K562 (cell line): ENCODE measurements around the gene ERICH6. TPM values are rescaled to one million over a fixed set of nuclear protein-coding genes. Genes with fewer than 3 reads are reported as not detected.
A peak's percentile ranks its signal among the peaks of the same experiment; 100 is the strongest.

Experiments
- ATAC-seq: fragments of 200-7000 bp; cut with Tn5 transposase; 3 replicates; pipeline ENCODE4 v1.9.1; 2020; ENCODE audit warnings: moderate library complexity
- BruUV-seq: library from RNA; stranded (reverse); fragments of 400-500 nt; replicated peaks from 2 replicates; lab custom pipeline; 2021; lab: Mats Ljungman, UMichigan
- CTCF ChIA-PET: fragments of 300-600 bp; formaldehyde crosslinking; extraction: SDS; loops from one replicate; lab custom pipeline; 2021; ENCODE audit warnings: low intra/inter-chr PET ratio; lab: Yijun Ruan, JAX
- POLR2A ChIA-PET: fragments of 300-600, 350-650 bp; sonication (Branson Sonifier 250); formaldehyde crosslinking; extraction: SDS; loops from one replicate; lab custom pipeline; 2021; ENCODE audit warnings: antibody characterized with exemption, inconsistent platforms; lab: Yijun Ruan, JAX
- DNase-seq, 4 experiments: peaks; one replicate each; pipeline versions ENCODE4 v3.0.0 to v3.0.0-alpha.2; 2011 to 2018; ENCODE audit warnings: low spot score in 3 of 4, mixed read lengths in 3 of 4; ENCODE audit errors: extremely low read depth in 1 of 4
- FAIRE-seq: peaks from 2 replicates; lab custom pipeline; 2011; peaks lifted over from hg19 to GRCh38; lab: Jason Lieb, UNC
- H2AFZ ChIP-seq: 2 replicates; pipeline ENCODE4 v1.6.0; 2011; ENCODE audit warnings: low read depth, low read length, control low read depth, inconsistent platforms
- H3K27ac ChIP-seq: fragments of 200-600 bp; 3 replicates; pipeline ENCODE4 v1.8.0; 2011; ENCODE audit warnings: low read depth, mild to moderate bottlenecking, control low read depth, inconsistent platforms, low read length, moderate library complexity, mixed read lengths; ENCODE audit errors: extremely low read depth
- H3K27me3 ChIP-seq, 2 experiments: fragments of 300-600 bp in 1 of 2; 2 replicates in 1 of 2; 3 replicates in 1 of 2; pipeline versions ENCODE4 v1.6.0 to v1.8.0; 2011; ENCODE audit warnings: inconsistent platforms in 2 of 2, low read length in 2 of 2, mild to moderate bottlenecking in 1 of 2, mixed read lengths in 1 of 2, moderate library complexity in 1 of 2; ENCODE audit not compliant: control insufficient read depth in 2 of 2, insufficient read depth in 2 of 2
- H3K36me3 ChIP-seq: fragments of 300-600 bp; 3 replicates; pipeline ENCODE4 v1.8.0; 2011; ENCODE audit warnings: mild to moderate bottlenecking, low read length, inconsistent platforms; ENCODE audit not compliant: control insufficient read depth, insufficient read depth
- H3K4me1 ChIP-seq, 2 experiments: fragments of 200-600 bp in 1 of 2; replicated peaks in 1 of 2; 2 replicates in 1 of 2; 3 replicates in 1 of 2; pipeline versions ENCODE4 v1.5.1 to v1.8.0; 2011; ENCODE audit warnings: inconsistent platforms in 2 of 2, low read length in 2 of 2, mild to moderate bottlenecking in 1 of 2, mixed read lengths in 1 of 2, moderate library complexity in 1 of 2; ENCODE audit not compliant: control insufficient read depth in 2 of 2, insufficient read depth in 2 of 2
- H3K4me2 ChIP-seq: 2 replicates; pipeline ENCODE4 v1.6.1; 2011; ENCODE audit warnings: low read length, control low read depth, inconsistent platforms, mixed read lengths; ENCODE audit not compliant: insufficient read depth
- H3K4me3 ChIP-seq: fragments of 200-600 bp; sonication (generic), shearing (Covaris generic); 2 replicates; pipeline ENCODE4 v1.5.1; 2016; ENCODE audit warnings: control low read depth, inconsistent platforms
- H3K79me2 ChIP-seq: fragments of 200-600 bp; 3 replicates; pipeline ENCODE4 v1.8.0; 2011; ENCODE audit warnings: low read length, inconsistent platforms; ENCODE audit not compliant: control insufficient read depth, insufficient read depth
- H3K9ac ChIP-seq, 2 experiments: 2 replicates each; pipeline versions ENCODE4 v1.6.0 to v1.6.1; 2011; ENCODE audit warnings: low read depth in 2 of 2, low read length in 2 of 2, control low read depth in 1 of 2, inconsistent platforms in 1 of 2, mild to moderate bottlenecking in 1 of 2, mixed read lengths in 1 of 2; ENCODE audit not compliant: insufficient read depth in 1 of 2
- H3K9me1 ChIP-seq: one replicate; pipeline ENCODE4 v1.6.0; 2011; ENCODE audit warnings: inconsistent platforms, mild to moderate bottlenecking, low read length, moderate library complexity; ENCODE audit not compliant: control insufficient read depth, insufficient read depth
- H3K9me3 ChIP-seq: replicated peaks from 2 replicates; pipeline ENCODE4 v1.5.1; 2011; ENCODE audit warnings: low read depth, low read length, inconsistent platforms; ENCODE audit not compliant: control insufficient read depth, insufficient read depth
- H4K20me1 ChIP-seq: replicated peaks from 2 replicates; pipeline ENCODE4 v1.6.1; 2011; ENCODE audit warnings: low read length, inconsistent platforms, mixed read lengths; ENCODE audit not compliant: control insufficient read depth, insufficient read depth
- ZBTB40 ChIP-seq, 2 experiments: fragments of 450-650 bp in 1 of 2; sonication (generic) in 1 of 2; formaldehyde crosslinking in 1 of 2; IDR thresholded peaks; 2 replicates each; pipeline versions ENCODE4 v1.7.1 to v1.9.0; 2016 to 2022; ENCODE audit warnings: inconsistent platforms in 1 of 2, mild to moderate bottlenecking in 1 of 2, missing genetic modification reagents in 1 of 2
- ZNF398 ChIP-seq: fragments of 250-450 bp; sonication (Bioruptor Pico); IDR thresholded peaks from 2 replicates; pipeline ENCODE4 v1.8.0; 2021; ENCODE audit warnings: moderate library complexity, mild to moderate bottlenecking, inconsistent platforms
- in situ Hi-C: fragments of 300-500 bp; cut with MboI; formaldehyde crosslinking; loops from 4 replicates; pipeline ENCODE4 v1.15.0; 2018; ENCODE audit warnings: inconsistent platforms, mixed read lengths
- intact Hi-C: fragments of 100-400 bp; cut with micrococcal nuclease; formaldehyde crosslinking; loops from 2 replicates; pipeline ENCODE4 v1.14.2; 2022
- polyA plus RNA-seq, 8 experiments: library from polyadenylated mRNA; depleted of rRNA in 4 of 8; stranded (reverse) in 5 of 8; unstranded in 3 of 8; fragments of >200 nt; fragmentation: Nextera tagmentation in 2 of 8; fragmentation: Illumina TruSeq in 1 of 8; extraction: Ambion mirVana in 2 of 8; extraction: Trizol in 1 of 8; gene quantifications; 2 replicates each; pipeline versions ENCODE4 v1.2.1 to v1.2.3, GENCODE V29; 2011 to 2014; ENCODE audit warnings: inconsistent platforms in 1 of 8, missing spikeins in 1 of 8
- total RNA-seq, 7 experiments: library from RNA; depleted of rRNA in 6 of 7; stranded (reverse); fragments of >200 nt in 6 of 7; fragmentation: Illumina TruSeq in 2 of 7; extraction: Trizol in 2 of 7; gene quantifications; 2 replicates each; pipeline versions ENCODE4 v1.2.1 to v1.2.3, GENCODE V29; 2011 to 2021; ENCODE audit warnings: low replicate concordance in 1 of 7

The ERICH6 gene
- total and polyA plus RNA-seq, 9 of the 15 experiments (the other 6 are each of a cell fraction or from before 2014, with no cell fraction given), result not detected

DNA sequence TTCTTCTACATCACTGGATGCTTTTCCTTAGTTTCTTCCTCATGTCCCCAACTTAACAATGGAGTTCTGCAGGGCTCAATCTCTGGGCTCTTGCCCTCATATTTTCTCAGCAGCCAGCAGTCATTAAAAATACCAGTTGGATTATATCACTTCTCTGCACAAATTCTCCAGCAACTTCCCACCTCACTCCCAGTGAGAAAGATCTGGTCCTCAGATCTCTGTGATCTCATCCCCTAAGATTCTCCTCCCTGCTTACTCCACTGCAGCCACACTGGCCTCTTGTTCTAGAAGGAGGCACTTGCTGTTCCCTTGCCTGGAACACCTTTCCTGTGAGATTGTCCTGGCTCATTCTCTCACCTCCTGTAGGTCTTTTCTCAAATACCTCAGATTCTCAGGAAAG lies 6.1 kb downstream of the ERICH6 start:
- ChIA-PET CTCF (no interaction called here), POLR2A (interaction anchor here (0.6 kb wide), 1 partner anchor 151 kb away, joined by 3 read pairs; the partner anchor contains the start of gene SERP1)
- Histone ChIP-seq H3K9me3 (no peaks in the 10 kb centered on the region; the same call in 1 of the 2 replicates), H2AFZ (0 out of 2 replicates have a peak overlapping the region, but pooled peaks have one; percentile 26), H3K36me3 (no peaks in the 10 kb centered on the region), H3K27ac (no peak overlapping the region), H3K27me3 (no peaks in the 10 kb centered on the region), H3K9me1 (no peaks in the 10 kb centered on the region), H4K20me1 (no peaks in the 10 kb centered on the region), H3K4me3 (no peak overlapping the region), H3K79me2 (no peaks in the 10 kb centered on the region)
- in situ Hi-C loops, result no loop called here
- BruUV-seq, result no TSS peak
- DNase-seq, result no peak
- intact Hi-C loops, result no loop called here
- TF ChIP-seq ZBTB40 (IDR thresholded peaks at IDR 0.05) (peak; percentile 8; the same call in 1 of the 2 replicates), ZBTB40 (CRISPR knock-in tag; IDR thresholded peaks at IDR 0.05) (no peak), ZNF398 (CRISPR knock-in tag) (no peak)
- TF ChIP-seq, all 486 proteins: peak for 1
- H3K4me1 ChIP-seq, result no peaks in the 10 kb centered on the region; a peak in 1 of 5 replicates
- no peak for ATAC-seq
- no peak overlapping the region for H3K4me2 ChIP-seq
- no peak for FAIRE-seq
- no peak overlapping the region for H3K9ac ChIP-seq
